RWPE2 (cell line): ENCODE results near the gene SNTB2.

ENCODE experiments used
- ATAC-seq: fragments of 200-7000 bp; cut with Tn5 transposase; 3 replicates; pipeline ENCODE4 v1.9.1; 2021; ENCODE audit warnings: low read depth
- DNase-seq: peaks from one replicate; pipeline ENCODE4 v3.0.0-alpha.2; 2020; ENCODE audit warnings: low spot score
- H3K27ac ChIP-seq: fragments of 450-650 bp; 2 replicates; pipeline ENCODE4 v1.5.1; 2017; ENCODE audit warnings: mild to moderate bottlenecking; ENCODE audit not compliant: poor library complexity, severe bottlenecking
- H3K27me3 ChIP-seq: fragments of 250-450 bp; sonication (Bioruptor Pico); 2 replicates; pipeline ENCODE4 v1.5.1; 2021; ENCODE audit warnings: mild to moderate bottlenecking, moderate library complexity; ENCODE audit not compliant: insufficient read depth, poor library complexity, severe bottlenecking
- H3K36me3 ChIP-seq: fragments of 250-450 bp; sonication (Bioruptor Pico); 2 replicates; pipeline ENCODE4 v1.5.1; 2020; ENCODE audit warnings: low read depth, mild to moderate bottlenecking, moderate library complexity
- H3K4me1 ChIP-seq: fragments of 250-450 bp; sonication (Bioruptor Pico); 2 replicates; pipeline ENCODE4 v1.5.1; 2021; ENCODE audit warnings: mild to moderate bottlenecking, moderate library complexity; ENCODE audit not compliant: insufficient read depth, poor library complexity, severe bottlenecking
- H3K4me3 ChIP-seq: fragments of 250-450 bp; sonication (Bioruptor Pico); 2 replicates; pipeline ENCODE4 v1.5.1; 2021; ENCODE audit warnings: mild to moderate bottlenecking, moderate library complexity; ENCODE audit not compliant: severe bottlenecking
- H3K9me3 ChIP-seq: fragments of 250-450 bp; sonication (Bioruptor Pico); 2 replicates; pipeline ENCODE4 v1.5.1; 2021; ENCODE audit warnings: mild to moderate bottlenecking, moderate library complexity; ENCODE audit not compliant: severe bottlenecking
- TF ChIP-seq, protein P1 (sequence below): fragments of 450-650 bp; IDR thresholded peaks from one replicate; pipeline ENCODE4 v1.5.1; 2017; ENCODE audit warnings: mild to moderate bottlenecking, moderate library complexity; ENCODE audit not compliant: poor library complexity, severe bottlenecking

SNTB2 gene

GRCh38 chr16:69323415-69323814, 136.5 kb downstream of the SNTB2 start:
- TF ChIP-seq, protein P1, sequence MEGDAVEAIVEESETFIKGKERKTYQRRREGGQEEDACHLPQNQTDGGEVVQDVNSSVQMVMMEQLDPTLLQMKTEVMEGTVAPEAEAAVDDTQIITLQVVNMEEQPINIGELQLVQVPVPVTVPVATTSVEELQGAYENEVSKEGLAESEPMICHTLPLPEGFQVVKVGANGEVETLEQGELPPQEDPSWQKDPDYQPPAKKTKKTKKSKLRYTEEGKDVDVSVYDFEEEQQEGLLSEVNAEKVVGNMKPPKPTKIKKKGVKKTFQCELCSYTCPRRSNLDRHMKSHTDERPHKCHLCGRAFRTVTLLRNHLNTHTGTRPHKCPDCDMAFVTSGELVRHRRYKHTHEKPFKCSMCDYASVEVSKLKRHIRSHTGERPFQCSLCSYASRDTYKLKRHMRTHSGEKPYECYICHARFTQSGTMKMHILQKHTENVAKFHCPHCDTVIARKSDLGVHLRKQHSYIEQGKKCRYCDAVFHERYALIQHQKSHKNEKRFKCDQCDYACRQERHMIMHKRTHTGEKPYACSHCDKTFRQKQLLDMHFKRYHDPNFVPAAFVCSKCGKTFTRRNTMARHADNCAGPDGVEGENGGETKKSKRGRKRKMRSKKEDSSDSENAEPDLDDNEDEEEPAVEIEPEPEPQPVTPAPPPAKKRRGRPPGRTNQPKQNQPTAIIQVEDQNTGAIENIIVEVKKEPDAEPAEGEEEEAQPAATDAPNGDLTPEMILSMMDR = no peak
- no peaks in the 10 kb centered on the region for H3K27me3 ChIP-seq

GRCh38 chr16:69324013-69324531, 137.1 kb downstream of the SNTB2 start:
- Histone ChIP-seq H3K27me3 (no peaks in the 10 kb centered on the region), H3K36me3 (peaks cover 98% of the 10 kb centered on the region), H3K4me1 (peaks cover 13% of the 10 kb centered on the region), H3K27ac (no peak overlapping the region), H3K4me3 (no peak overlapping the region), H3K9me3 (no peaks in the 10 kb centered on the region)
- TF ChIP-seq, protein P1 = no peak
- ATAC-seq = no peak; the same call in 2 of the 3 replicates
- DNase-seq = no peak

More at GRCh38 chr16:69323415-69323814, 136.5 kb downstream of the SNTB2 start:
- ATAC-seq (no peak), DNase-seq (no peak)
- Histone ChIP-seq H3K4me1 (peaks cover 12% of the 10 kb centered on the region), H3K27ac (no peak overlapping the region), H3K4me3 (no peak overlapping the region), H3K36me3 (peaks cover 98% of the 10 kb centered on the region), H3K9me3 (no peaks in the 10 kb centered on the region)

GRCh38 chr16:69324585-69325253, 137.8 kb downstream of the SNTB2 start:
- TF ChIP-seq, protein P1 = no peak
- no peak for DNase-seq
- Histone ChIP-seq H3K27me3 (no peaks in the 10 kb centered on the region), H3K27ac (no peak overlapping the region), H3K36me3 (peaks cover 91% of the 10 kb centered on the region), H3K9me3 (no peaks in the 10 kb centered on the region), H3K4me1 (peaks cover 13% of the 10 kb centered on the region), H3K4me3 (no peak overlapping the region)
- ATAC-seq = no peak

DNA sequence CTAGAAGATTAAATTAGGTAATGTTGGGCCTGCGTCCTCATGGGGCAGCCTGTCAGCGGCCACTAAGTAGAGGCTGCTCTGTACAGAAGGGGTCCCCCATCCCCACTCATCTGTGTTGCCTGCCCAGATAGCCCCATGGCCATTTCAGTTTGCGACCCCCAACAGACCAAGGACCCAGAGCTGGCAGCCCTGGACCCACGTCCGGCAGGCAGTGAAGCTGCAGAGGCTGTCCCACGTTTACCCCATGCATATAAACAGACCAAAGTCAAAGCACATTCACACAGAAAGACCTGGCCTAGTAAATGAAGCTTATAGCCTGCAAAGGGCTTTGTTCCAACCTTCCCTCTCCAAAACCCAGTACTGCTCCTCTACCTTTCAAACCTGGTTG, 138.8 kb downstream of the SNTB2 start:
- Histone ChIP-seq H3K9me3 (no peaks in the 10 kb centered on the region), H3K4me1 (peaks cover 13% of the 10 kb centered on the region), H3K27ac (no peak overlapping the region), H3K4me3 (no peak overlapping the region), H3K27me3 (no peaks in the 10 kb centered on the region), H3K36me3 (peaks cover 81% of the 10 kb centered on the region)
- no peak for ATAC-seq
- TF ChIP-seq, protein P1 = no peak
- DNase-seq = peak; percentile 38
